CD14-positive monocyte (primary cell): ENCODE data around the gene UBQLN1. TPM values are rescaled to one million over a fixed set of nuclear protein-coding genes. Genes with fewer than 3 reads are reported as not detected.

Experiments
- DNase-seq, 3 donors: peaks; one replicate each; pipeline ENCODE4 v3.0.0-alpha.2; 2011 to 2022
- H2AFZ ChIP-seq: 2 replicates; pipeline ENCODE4 v1.6.0; 2012; ENCODE audit warnings: mild to moderate bottlenecking, low read depth, low read length, inconsistent platforms; ENCODE audit not compliant: insufficient read depth, poor library complexity, severe bottlenecking
- H3K27ac ChIP-seq, 2 donors: 1 replicate in 1 of 2; 2 replicates in 1 of 2; pipeline ENCODE4 v1.5.1; 2012 to 2013; ENCODE audit warnings: low read length in 2 of 2, control low read depth in 1 of 2, inconsistent platforms in 1 of 2, low read depth in 1 of 2, mild to moderate bottlenecking in 1 of 2
- H3K27me3 ChIP-seq, 2 donors: one replicate each; pipeline versions ENCODE4 v1.6.0 to v1.6.1; 2011 to 2013; ENCODE audit warnings: low read length in 2 of 2; ENCODE audit not compliant: control insufficient read depth in 2 of 2, insufficient read depth in 2 of 2
- H3K36me3 ChIP-seq, 2 donors: replicated peaks in 1 of 2; 1 replicate in 1 of 2; 2 replicates in 1 of 2; pipeline versions ENCODE4 v1.5.1 to v1.6.1; 2012 to 2013; ENCODE audit warnings: low read length in 2 of 2, control low read depth in 1 of 2, inconsistent platforms in 1 of 2, mild to moderate bottlenecking in 1 of 2; ENCODE audit not compliant: insufficient read depth in 2 of 2, control insufficient read depth in 1 of 2
- H3K4me1 ChIP-seq, 2 donors: 1 replicate in 1 of 2; 2 replicates in 1 of 2; pipeline versions ENCODE4 v1.5.1 to v1.6.1; 2012 to 2013; ENCODE audit warnings: low read length in 2 of 2, control low read depth in 1 of 2, inconsistent platforms in 1 of 2, mild to moderate bottlenecking in 1 of 2, moderate library complexity in 1 of 2; ENCODE audit not compliant: insufficient read depth in 2 of 2, control insufficient read depth in 1 of 2
- H3K4me2 ChIP-seq: replicated peaks from 2 replicates; pipeline ENCODE3; 2012; ENCODE audit warnings: low read length, moderate library complexity, mild to moderate bottlenecking; ENCODE audit not compliant: poor library complexity, severe bottlenecking; ENCODE audit errors: extremely low read depth
- H3K4me3 ChIP-seq, 3 experiments: fragments of 200-600 bp in 1 of 3; sonication (generic) in 1 of 3; replicated peaks in 1 of 3; 1 replicate in 2 of 3; 2 replicates in 1 of 3; pipeline ENCODE4 v1.5.1; 2011 to 2013; ENCODE audit warnings: low read length in 3 of 3, mild to moderate bottlenecking in 3 of 3, control low read depth in 2 of 3, low read depth in 2 of 3, inconsistent platforms in 1 of 3, moderate library complexity in 1 of 3
- H3K79me2 ChIP-seq: 2 replicates; pipeline ENCODE4 v1.6.0; 2012; ENCODE audit warnings: mild to moderate bottlenecking, control low read depth, inconsistent platforms, low read length, moderate library complexity; ENCODE audit not compliant: insufficient read depth
- H3K9ac ChIP-seq: 2 replicates; pipeline ENCODE4 v1.6.0; 2017; ENCODE audit warnings: low read length, mild to moderate bottlenecking; ENCODE audit not compliant: insufficient read depth, poor library complexity, severe bottlenecking
- H3K9me3 ChIP-seq, 2 donors: replicated peaks in 1 of 2; 1 replicate in 1 of 2; 2 replicates in 1 of 2; pipeline versions ENCODE4 v1.5.1 to v1.6.1; 2012 to 2013; ENCODE audit warnings: low read length in 2 of 2, control low read depth in 1 of 2; ENCODE audit not compliant: control insufficient read depth in 1 of 2, insufficient read depth in 1 of 2
- H4K20me1 ChIP-seq: 2 replicates; pipeline ENCODE4 v1.6.0; 2012; ENCODE audit warnings: mild to moderate bottlenecking, low read length, control low read depth, moderate library complexity; ENCODE audit not compliant: insufficient read depth
- H3K27ac Mint-ChIP-seq, 7 donors: one replicate each; pipeline ENCODE4 v1.8.0; 2020; ENCODE audit warnings: mild to moderate bottlenecking in 7 of 7, mixed read lengths in 7 of 7, moderate library complexity in 6 of 7, inconsistent platforms in 2 of 7
- H3K27me3 Mint-ChIP-seq, 3 donors: one replicate each; pipeline ENCODE4 v1.8.0; 2021 to 2022; ENCODE audit warnings: low read depth in 3 of 3, mild to moderate bottlenecking in 3 of 3, mixed read lengths in 3 of 3, moderate library complexity in 3 of 3, inconsistent platforms in 1 of 3
- H3K36me3 Mint-ChIP-seq, 2 donors: one replicate each; pipeline ENCODE4 v1.8.0; 2020; ENCODE audit warnings: mixed read lengths in 2 of 2, inconsistent platforms in 1 of 2, mild to moderate bottlenecking in 1 of 2
- H3K4me1 Mint-ChIP-seq: one replicate; pipeline ENCODE4 v1.8.0; 2020; ENCODE audit warnings: mild to moderate bottlenecking, mixed read lengths
- H3K4me3 Mint-ChIP-seq, 2 donors: one replicate each; pipeline ENCODE4 v1.8.0; 2020; ENCODE audit warnings: mild to moderate bottlenecking in 2 of 2, mixed read lengths in 2 of 2, moderate library complexity in 1 of 2
- H3K9me3 Mint-ChIP-seq, 7 donors: one replicate each; pipeline ENCODE4 v1.8.0; 2020 to 2022; ENCODE audit warnings: mixed read lengths in 7 of 7, mild to moderate bottlenecking in 6 of 7, moderate library complexity in 6 of 7, inconsistent platforms in 2 of 7
- intact Hi-C, 2 donors: fragments of 100-400 bp; cut with micrococcal nuclease; formaldehyde crosslinking; loops; one replicate each; pipeline versions ENCODE4 v1.15.0 to v1.15.1; 2023
- polyA plus RNA-seq, 3 donors: library from polyadenylated mRNA; depleted of rRNA in 1 of 3; unstranded in 2 of 3; stranded (reverse) in 1 of 3; fragments of 300-500 nt in 2 of 3; fragments of >200 nt in 1 of 3; fragmentation: Illumina TruSeq in 2 of 3; gene quantifications; 1 replicate in 2 of 3; 2 replicates in 1 of 3; pipeline ENCODE4 v1.2.3, GENCODE V29; 2012 to 2021
- TF ChIP-seq, protein P1 (sequence below): fragments of 200-600 bp; IDR thresholded peaks from one replicate; pipeline ENCODE4 v1.8.0; 2022; ENCODE audit warnings: antibody characterized with exemption, mild to moderate bottlenecking

UBQLN1 gene
- polyA plus RNA-seq, 3 donors: 45.9 to 52.9 (median 46.9) TPM

DNA sequence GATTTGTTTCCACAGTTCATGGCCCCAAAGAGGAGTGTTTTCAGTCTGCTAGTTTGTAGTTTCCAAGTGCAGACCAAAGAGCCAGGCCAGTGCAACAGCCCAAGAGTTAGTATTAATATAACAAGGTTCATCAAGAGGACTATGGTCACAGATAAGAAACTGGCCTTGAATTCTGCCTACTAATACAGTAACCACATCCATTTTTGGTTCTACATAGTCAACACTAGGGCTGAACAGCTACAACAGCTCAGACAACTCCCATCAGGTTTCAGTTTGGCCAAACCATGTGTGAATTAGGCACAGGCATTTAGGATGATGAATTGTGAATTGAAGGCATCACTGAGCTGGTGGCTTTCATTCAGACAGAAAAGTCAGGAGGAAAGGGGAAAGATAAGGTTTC lies 13.8 kb upstream of the UBQLN1 start:
- TF ChIP-seq, protein P1, sequence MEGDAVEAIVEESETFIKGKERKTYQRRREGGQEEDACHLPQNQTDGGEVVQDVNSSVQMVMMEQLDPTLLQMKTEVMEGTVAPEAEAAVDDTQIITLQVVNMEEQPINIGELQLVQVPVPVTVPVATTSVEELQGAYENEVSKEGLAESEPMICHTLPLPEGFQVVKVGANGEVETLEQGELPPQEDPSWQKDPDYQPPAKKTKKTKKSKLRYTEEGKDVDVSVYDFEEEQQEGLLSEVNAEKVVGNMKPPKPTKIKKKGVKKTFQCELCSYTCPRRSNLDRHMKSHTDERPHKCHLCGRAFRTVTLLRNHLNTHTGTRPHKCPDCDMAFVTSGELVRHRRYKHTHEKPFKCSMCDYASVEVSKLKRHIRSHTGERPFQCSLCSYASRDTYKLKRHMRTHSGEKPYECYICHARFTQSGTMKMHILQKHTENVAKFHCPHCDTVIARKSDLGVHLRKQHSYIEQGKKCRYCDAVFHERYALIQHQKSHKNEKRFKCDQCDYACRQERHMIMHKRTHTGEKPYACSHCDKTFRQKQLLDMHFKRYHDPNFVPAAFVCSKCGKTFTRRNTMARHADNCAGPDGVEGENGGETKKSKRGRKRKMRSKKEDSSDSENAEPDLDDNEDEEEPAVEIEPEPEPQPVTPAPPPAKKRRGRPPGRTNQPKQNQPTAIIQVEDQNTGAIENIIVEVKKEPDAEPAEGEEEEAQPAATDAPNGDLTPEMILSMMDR: no peak
- H3K4me3 ChIP-seq: no peak overlapping the region
- peaks cover 0 to 2% (median 1%) of the 10 kb centered on the region in 3 donors for H3K27me3 Mint-ChIP-seq
- no peak overlapping the region for H3K4me3 Mint-ChIP-seq
- no peak overlapping the region for H3K4me2 ChIP-seq
- no peaks in the 10 kb centered on the region for H3K36me3 Mint-ChIP-seq
- peaks cover 5 to 29% (median 12%) of the 10 kb centered on the region in 7 donors for H3K9me3 Mint-ChIP-seq
- H3K79me2 ChIP-seq: no peaks in the 10 kb centered on the region
- H3K4me1 Mint-ChIP-seq: no peaks in the 10 kb centered on the region
- H4K20me1 ChIP-seq: no peaks in the 10 kb centered on the region
- no peak overlapping the region for H2AFZ ChIP-seq
- H3K27ac ChIP-seq: no peak overlapping the region
- intact Hi-C loops: no loop called here
- no peaks in the 10 kb centered on the region for H3K27me3 ChIP-seq
- peaks cover 7 to 13% of the 10 kb centered on the region in 2 donors for H3K9me3 ChIP-seq
- H3K4me1 ChIP-seq: no peaks in the 10 kb centered on the region
- no peak for DNase-seq
- H3K27ac Mint-ChIP-seq: no peak overlapping the region
- no peak overlapping the region for H3K9ac ChIP-seq
- no peaks in the 10 kb centered on the region for H3K36me3 ChIP-seq

DNA sequence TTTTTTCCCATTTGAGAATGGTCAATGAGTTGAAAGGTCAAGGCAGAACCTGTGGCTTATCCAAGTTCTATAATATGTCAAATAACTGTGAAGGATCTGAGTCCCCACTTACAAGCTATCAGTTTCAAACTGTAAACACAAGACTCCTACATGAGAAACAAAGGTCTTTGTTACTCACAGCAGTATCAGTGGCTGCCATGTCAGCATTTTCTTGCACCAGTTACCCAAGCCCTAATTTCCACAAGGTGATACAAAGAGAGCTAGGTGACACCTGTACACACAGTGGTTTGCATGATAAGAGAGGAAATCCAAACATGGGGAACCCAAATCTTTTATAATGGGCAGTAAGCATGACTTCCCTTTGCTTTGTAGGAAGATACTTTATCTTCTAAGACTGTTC lies 8.0 kb upstream of the UBQLN1 start:
- Histone ChIP-seq H2AFZ (no peak overlapping the region), H3K9ac (no peak overlapping the region), H3K9me3 (peaks cover 0 to 4% of the 10 kb centered on the region in 2 donors), H4K20me1 (no peaks in the 10 kb centered on the region), H3K27ac (no peak overlapping the region), H3K4me2 (no peak overlapping the region), H3K79me2 (no peaks in the 10 kb centered on the region), H3K36me3 (no peaks in the 10 kb centered on the region), H3K4me3 (no peak overlapping the region), H3K27me3 (no peaks in the 10 kb centered on the region), H3K4me1 (peaks cover 11 to 13% of the 10 kb centered on the region in 2 donors)
- Mint-ChIP-seq H3K4me3 (no peak overlapping the region), H3K27me3 (peaks cover 0 to 2% (median 2%) of the 10 kb centered on the region in 3 donors), H3K36me3 (no peaks in the 10 kb centered on the region), H3K4me1 (peaks cover 15% of the 10 kb centered on the region), H3K27ac (no peak overlapping the region), H3K9me3 (peaks cover 0 to 9% (median 4%) of the 10 kb centered on the region in 7 donors)
- TF ChIP-seq, protein P1: no peak
- DNase-seq: no peak
- intact Hi-C loops: no loop called here
